COLO668 (cell line): ENCODE data around the gene ZNF219.

Source experiments
- DNase-seq: peaks from one replicate; lab custom pipeline; 2025; ENCODE audit not compliant: unreplicated experiment; lab: John Stamatoyannopoulos, UW

The ZNF219 gene

GRCh38 chr14:21098076-21098891, at the start of gene ZNF219:
Gene ZNF219 (minus strand): TSS chr14:21098655. CDS start chr14:21093591, 5,064 bp downstream.
- DNase-seq = peak; percentile 68

GRCh38 chr14:21145437-21145836, 47.0 kb upstream of the ZNF219 start:
- no peak for DNase-seq

- no peak for DNase-seq
These were observed 43.9 kb upstream of the ZNF219 start for GRCh38 chr14:21142357-21142756.

- no peak for DNase-seq
These were observed 37.6 kb upstream of the ZNF219 start for GRCh38 chr14:21136024-21136423.

- DNase-seq = no peak
These were observed 35.4 kb upstream of the ZNF219 start for GRCh38 chr14:21133901-21134300.

GRCh38 chr14:21123429-21123828, 25.0 kb upstream of the ZNF219 start:
- DNase-seq = no peak

GRCh38 chr14:21121122-21121521, 22.7 kb upstream of the ZNF219 start:
- DNase-seq = no peak

- DNase-seq = no peak
These were observed 22.2 kb upstream of the ZNF219 start for GRCh38 chr14:21120686-21121085.

GRCh38 chr14:21118933-21119332, 20.5 kb upstream of the ZNF219 start:
- no peak for DNase-seq

GRCh38 chr14:21113369-21113768, 14.9 kb upstream of the ZNF219 start:
- no peak for DNase-seq

GRCh38 chr14:21112255-21112654, 13.8 kb upstream of the ZNF219 start:
- no peak for DNase-seq

- DNase-seq = no peak
These were observed 11.1 kb upstream of the ZNF219 start for GRCh38 chr14:21109377-21110138.

GRCh38 chr14:21108791-21109190, 10.3 kb upstream of the ZNF219 start:
- no peak for DNase-seq

- no peak for DNase-seq
These were observed 8.9 kb upstream of the ZNF219 start for GRCh38 chr14:21107283-21107800.

GRCh38 chr14:21106498-21107282, 8.2 kb upstream of the ZNF219 start:
- peak; percentile 76 for DNase-seq

- DNase-seq = no peak
These were observed 7.7 kb upstream of the ZNF219 start for GRCh38 chr14:21106176-21106497.

- no peak for DNase-seq
These were observed 6.6 kb upstream of the ZNF219 start for GRCh38 chr14:21105095-21105494.

- peak; percentile 85 for DNase-seq
These were observed 6.1 kb upstream of the ZNF219 start for GRCh38 chr14:21104448-21105060.

GRCh38 chr14:21103710-21104447, 5.4 kb upstream of the ZNF219 start:
- DNase-seq = peak; percentile 98

- DNase-seq = no peak
These were observed 4.9 kb upstream of the ZNF219 start for GRCh38 chr14:21103411-21103709.
